Prostate gland (tissue), 2 donors: Measurements from ENCODE around the gene AFMID. TPM values are rescaled to one million over a fixed set of nuclear protein-coding genes. Genes with fewer than 3 reads are reported as not detected.
"Not testable (repeated sequence)": the region's sequence is repeated elsewhere in the genome, so short reads cannot be mapped to it uniquely, and the experiment has no call there.

Source experiments
- DNase-seq: peaks from one replicate; pipeline ENCODE4 v3.0.0-alpha.2; 2019; ENCODE audit warnings: low spot score
- H3K27ac ChIP-seq, 2 donors: fragments of 200-600 bp; sonication (generic); 2 replicates each; pipeline ENCODE4 v1.5.1; 2017 to 2019
- H3K27me3 ChIP-seq: fragments of 200-600 bp; sonication (generic); replicated peaks from 2 replicates; pipeline ENCODE4 v1.5.1; 2019; ENCODE audit not compliant: insufficient read depth
- H3K36me3 ChIP-seq, 2 donors: fragments of 200-600 bp; sonication (generic); 1 replicate in 1 of 2; 2 replicates in 1 of 2; pipeline versions ENCODE4 v1.5.1 to v1.8.1; 2017 to 2019
- H3K4me1 ChIP-seq: fragments of 200-600 bp; sonication (generic); replicated peaks from 2 replicates; pipeline ENCODE4 v1.5.1; 2019
- H3K4me3 ChIP-seq, 2 donors: fragments of 200-600 bp; sonication (generic); 2 replicates each; pipeline ENCODE4 v1.5.1; 2017 to 2019
- H3K9me3 ChIP-seq: fragments of 200-600 bp; sonication (generic); 2 replicates; pipeline ENCODE4 v1.5.1; 2017
- CTCF ChIP-seq, 4 experiments: fragments of 200-600 bp in 2 of 4; fragments of 450-650 bp in 2 of 4; sonication (generic) in 2 of 4; IDR thresholded peaks; 1 replicate in 3 of 4; 2 replicates in 1 of 4; pipeline ENCODE4 v1.5.1; 2016 to 2019; ENCODE audit warnings: antibody characterized with exemption in 4 of 4, mild to moderate bottlenecking in 2 of 4, moderate library complexity in 2 of 4
- POLR2A ChIP-seq: fragments of 450-650 bp; IDR thresholded peaks from one replicate; pipeline ENCODE4 v1.6.1; 2016; ENCODE audit warnings: antibody characterized with exemption, mild to moderate bottlenecking
- POLR2AphosphoS5 ChIP-seq: sonication (generic); formaldehyde crosslinking; IDR thresholded peaks from one replicate; pipeline ENCODE4 v1.6.1; 2017; ENCODE audit warnings: antibody characterized with exemption
- WGBS: methylation state at CpG from one replicate; pipeline ENCODE4 v1.1.5; 2018; 5-methylcytosine and 5-hydroxymethylcytosine counted together
- intact Hi-C: fragments of 100-400 bp; cut with DNase I; formaldehyde crosslinking; loops from one replicate; pipeline ENCODE4 v1.14.2; 2022
- total RNA-seq, 2 donors: library from RNA; depleted of rRNA; stranded (reverse); fragments of >200 nt; gene quantifications; one replicate each; pipeline ENCODE4 v1.1.0, GENCODE V29; 2016

Gene AFMID
- total RNA-seq, 2 donors from 2014 or later: 116 to 122 TPM

- WGBS: 0% methylated on average over 58 of the region's 84 CpGs
- Histone ChIP-seq H3K27ac (peak within 1 kb of the TSS; percentile 91 to 95), H3K36me3 (peaks cover 0 to 6% of the 10 kb centered on the region in 2 donors), H3K4me1 (peaks cover 16% of the 10 kb centered on the region), H3K27me3 (no peaks in the 10 kb centered on the region), H3K4me3 (peak within 1 kb of the TSS; percentile 85 to 97), H3K9me3 (no peaks in the 10 kb centered on the region)
- intact Hi-C loops: no loop called here
- TF ChIP-seq POLR2A (peak; percentile 95), POLR2AphosphoS5 (no peak), CTCF (IDR thresholded peaks at IDR 0.05) (no peak)
- peak; percentile 82 for DNase-seq
Observed at GRCh38 chr17:78168242-78168902, 18.8 kb upstream of the AFMID start, which contains the start of gene SYNGR2. Gene SYNGR2 (plus strand): TSS chr17:78168581. CDS start chr17:78168617, 36 bp downstream.

GRCh38 chr17:78168903-78169793 is 18.0 kb upstream of the AFMID start:
- WGBS: 8% methylated on average over 29 of the region's 38 CpGs

GRCh38 chr17:78170692-78171590 is 16.2 kb upstream of the AFMID start:
- DNase-seq: no peak
- Histone ChIP-seq H3K27me3 (no peaks in the 10 kb centered on the region), H3K9me3 (no peaks in the 10 kb centered on the region), H3K4me1 (peaks cover 16% of the 10 kb centered on the region), H3K36me3 (peaks cover 0 to 6% of the 10 kb centered on the region in 2 donors), H3K27ac (peak overlapping the region in 1 of 2 donors; percentile 95), H3K4me3 (no peak overlapping the region)
- no peak for TF ChIP-seq POLR2AphosphoS5
- no peak for TF ChIP-seq CTCF (IDR thresholded peaks at IDR 0.05)
- no peak for TF ChIP-seq POLR2A
- intact Hi-C loops: loop anchor here (10.0 kb wide), 1 partner anchor 126 kb away; no protein-coding TSS in a partner anchor
- 83% methylated on average over 22 of the region's 31 CpGs for WGBS

More at GRCh38 chr17:78168903-78169793, 18.0 kb upstream of the AFMID start:
- Histone ChIP-seq H3K4me1 (peaks cover 13% of the 10 kb centered on the region), H3K9me3 (no peaks in the 10 kb centered on the region), H3K27me3 (no peaks in the 10 kb centered on the region), H3K36me3 (peaks cover 0 to 6% of the 10 kb centered on the region in 2 donors), H3K4me3 (peak overlapping the region; percentile 85 to 97), H3K27ac (peak overlapping the region; percentile 91 to 95)
- TF ChIP-seq POLR2AphosphoS5 (peak; percentile 34), POLR2A (no peak)
- peak; percentile 82 for DNase-seq
- intact Hi-C loops: no loop called here

- intact Hi-C loops: loop anchor here (10.0 kb wide), 1 partner anchor 127 kb away; no protein-coding TSS in a partner anchor
- not testable (repeated sequence) for H3K27me3 ChIP-seq, H3K9me3 ChIP-seq, DNase-seq, H3K4me3 ChIP-seq, H3K36me3 ChIP-seq
- 88% methylated on average over 16 of the region's 19 CpGs for WGBS
- H3K27ac ChIP-seq: peak overlapping the region; percentile 76 to 95
- peaks cover 18% of the 10 kb centered on the region for H3K4me1 ChIP-seq
Observed at GRCh38 chr17:78171591-78172248, 15.4 kb upstream of the AFMID start.
